Sigmoid colon (tissue), 4 donors: ENCODE measurements around the gene USP32.

ENCODE experiments used
- POLR2A ChIP-seq, 2 donors: fragments of 450-650 bp; IDR thresholded peaks; one replicate each; pipeline ENCODE4 v1.6.1; 2016; ENCODE audit warnings: antibody characterized with exemption in 2 of 2, mild to moderate bottlenecking in 2 of 2, moderate library complexity in 2 of 2
- POLR2AphosphoS5 ChIP-seq, 4 donors: sonication (generic); formaldehyde crosslinking; IDR thresholded peaks; one replicate each; pipeline ENCODE4 v1.6.1; 2017; ENCODE audit warnings: antibody characterized with exemption in 4 of 4
- TF ChIP-seq, protein P1 (sequence below), 4 experiments: fragments of 450-650 bp in 3 of 4; fragments of 200-600 bp in 1 of 4; IDR thresholded peaks; one replicate each; pipeline ENCODE4 v1.5.1; 2016 to 2019; ENCODE audit warnings: antibody characterized with exemption in 4 of 4, mild to moderate bottlenecking in 3 of 4, moderate library complexity in 2 of 4

DNA sequence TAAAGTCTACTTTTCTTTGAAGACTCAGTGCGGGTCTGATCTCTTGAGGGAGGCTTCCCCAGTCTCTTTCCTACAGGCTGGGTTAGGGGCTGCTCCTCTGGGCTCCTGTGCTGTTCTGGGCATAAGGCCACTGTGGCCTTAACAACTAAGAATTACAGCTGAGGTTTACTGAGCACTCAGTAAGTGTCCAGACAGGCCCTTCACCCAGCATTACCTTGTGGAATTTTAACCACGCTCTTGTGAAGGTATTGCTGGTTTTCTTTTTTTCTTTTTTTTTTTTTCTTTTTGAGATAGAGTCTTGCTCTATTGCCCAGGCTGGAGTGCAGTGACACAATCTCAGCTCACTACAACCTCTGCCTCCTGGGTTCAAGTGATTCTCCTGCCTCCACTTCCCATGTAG, 245.7 kb downstream of the USP32 start:
- TF ChIP-seq, protein P1, sequence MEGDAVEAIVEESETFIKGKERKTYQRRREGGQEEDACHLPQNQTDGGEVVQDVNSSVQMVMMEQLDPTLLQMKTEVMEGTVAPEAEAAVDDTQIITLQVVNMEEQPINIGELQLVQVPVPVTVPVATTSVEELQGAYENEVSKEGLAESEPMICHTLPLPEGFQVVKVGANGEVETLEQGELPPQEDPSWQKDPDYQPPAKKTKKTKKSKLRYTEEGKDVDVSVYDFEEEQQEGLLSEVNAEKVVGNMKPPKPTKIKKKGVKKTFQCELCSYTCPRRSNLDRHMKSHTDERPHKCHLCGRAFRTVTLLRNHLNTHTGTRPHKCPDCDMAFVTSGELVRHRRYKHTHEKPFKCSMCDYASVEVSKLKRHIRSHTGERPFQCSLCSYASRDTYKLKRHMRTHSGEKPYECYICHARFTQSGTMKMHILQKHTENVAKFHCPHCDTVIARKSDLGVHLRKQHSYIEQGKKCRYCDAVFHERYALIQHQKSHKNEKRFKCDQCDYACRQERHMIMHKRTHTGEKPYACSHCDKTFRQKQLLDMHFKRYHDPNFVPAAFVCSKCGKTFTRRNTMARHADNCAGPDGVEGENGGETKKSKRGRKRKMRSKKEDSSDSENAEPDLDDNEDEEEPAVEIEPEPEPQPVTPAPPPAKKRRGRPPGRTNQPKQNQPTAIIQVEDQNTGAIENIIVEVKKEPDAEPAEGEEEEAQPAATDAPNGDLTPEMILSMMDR (IDR thresholded peaks at IDR 0.05): no peak
- TF ChIP-seq POLR2AphosphoS5 (IDR thresholded peaks at IDR 0.05) (no peak), POLR2A (IDR thresholded peaks at IDR 0.05) (no peak)
